ENCODE measurements around the gene GGCT.
"Not testable (repeated sequence)": the region's sequence is repeated elsewhere in the genome, so short reads cannot be mapped to it uniquely, and the experiment has no call there.

GGCT gene

DNA sequence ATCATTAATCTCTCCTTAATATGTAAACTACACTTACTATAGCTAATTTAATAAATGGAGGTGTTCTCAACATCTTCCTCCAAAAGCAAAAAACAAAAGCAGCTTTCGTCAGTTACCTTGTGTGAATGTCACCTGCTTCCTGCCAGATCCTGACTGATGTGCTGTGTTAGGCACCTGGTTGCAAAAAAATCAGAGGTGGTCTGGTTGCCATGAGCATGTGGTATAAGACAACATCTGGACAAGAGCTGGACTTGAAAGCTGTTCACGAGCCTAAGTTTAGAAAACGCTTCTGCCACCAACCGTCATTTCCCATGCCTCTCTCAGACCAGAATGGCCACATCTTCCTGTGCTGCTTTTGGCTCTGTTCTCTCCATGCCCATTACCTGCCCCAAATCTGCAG lies 42.0 kb upstream of the GGCT start:
- peaks cover 7% of the 10 kb centered on the region; the same call in 1 of the 2 replicates for H3F3A ChIP-seq (ENCODE audit: insufficient read depth, low read length)
- no peaks in the 10 kb centered on the region for H3K79me2 ChIP-seq (ENCODE audit: low read length)
- no peaks in the 10 kb centered on the region for H3K27me3 ChIP-seq (replicated peaks; ENCODE audit: insufficient read depth, low read length)
- peak overlapping the region; percentile 42; the same call in 1 of the 2 replicates for H3K9ac ChIP-seq (ENCODE audit: low read length)
- H3K9me2 ChIP-seq (replicated peaks; ENCODE audit: insufficient read depth, low read length): no peaks in the 10 kb centered on the region
- H4K20me1 ChIP-seq (ENCODE audit: insufficient read depth, low read length): no peaks in the 10 kb centered on the region
- peak overlapping the region; percentile 62 for H3K4me2 ChIP-seq (ENCODE audit: low read depth, low read length)
- no peak overlapping the region for H2AFZ ChIP-seq (ENCODE audit: low read length)
- H3K36me3 ChIP-seq (replicated peaks; ENCODE audit: insufficient read depth, low read length): no peaks in the 10 kb centered on the region
- peak overlapping the region; percentile 92 for H3K27ac ChIP-seq (ENCODE audit: low read length)
- H3K4me1 ChIP-seq (ENCODE audit: low read length): peaks cover 22% of the 10 kb centered on the region
- peak; percentile 64 for DNase-seq
- peak overlapping the region; percentile 21; the same call in 1 of the 2 replicates for H3K4me3 ChIP-seq (ENCODE audit: low read length)
- H3K9me3 ChIP-seq (replicated peaks; ENCODE audit: insufficient read depth, low read length): no peaks in the 10 kb centered on the region
- TF ChIP-seq, protein P1, sequence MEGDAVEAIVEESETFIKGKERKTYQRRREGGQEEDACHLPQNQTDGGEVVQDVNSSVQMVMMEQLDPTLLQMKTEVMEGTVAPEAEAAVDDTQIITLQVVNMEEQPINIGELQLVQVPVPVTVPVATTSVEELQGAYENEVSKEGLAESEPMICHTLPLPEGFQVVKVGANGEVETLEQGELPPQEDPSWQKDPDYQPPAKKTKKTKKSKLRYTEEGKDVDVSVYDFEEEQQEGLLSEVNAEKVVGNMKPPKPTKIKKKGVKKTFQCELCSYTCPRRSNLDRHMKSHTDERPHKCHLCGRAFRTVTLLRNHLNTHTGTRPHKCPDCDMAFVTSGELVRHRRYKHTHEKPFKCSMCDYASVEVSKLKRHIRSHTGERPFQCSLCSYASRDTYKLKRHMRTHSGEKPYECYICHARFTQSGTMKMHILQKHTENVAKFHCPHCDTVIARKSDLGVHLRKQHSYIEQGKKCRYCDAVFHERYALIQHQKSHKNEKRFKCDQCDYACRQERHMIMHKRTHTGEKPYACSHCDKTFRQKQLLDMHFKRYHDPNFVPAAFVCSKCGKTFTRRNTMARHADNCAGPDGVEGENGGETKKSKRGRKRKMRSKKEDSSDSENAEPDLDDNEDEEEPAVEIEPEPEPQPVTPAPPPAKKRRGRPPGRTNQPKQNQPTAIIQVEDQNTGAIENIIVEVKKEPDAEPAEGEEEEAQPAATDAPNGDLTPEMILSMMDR (IDR thresholded peaks at IDR 0.05; ENCODE audit: low read length): no peak
- TF ChIP-seq EZH2phosphoT487 (IDR thresholded peaks at IDR 0.05; ENCODE audit: low read length): no peak
- no peak for TF ChIP-seq EZH2 (optimal IDR thresholded peaks at IDR 0.05; ENCODE audit: low read depth, low read length)

DNA sequence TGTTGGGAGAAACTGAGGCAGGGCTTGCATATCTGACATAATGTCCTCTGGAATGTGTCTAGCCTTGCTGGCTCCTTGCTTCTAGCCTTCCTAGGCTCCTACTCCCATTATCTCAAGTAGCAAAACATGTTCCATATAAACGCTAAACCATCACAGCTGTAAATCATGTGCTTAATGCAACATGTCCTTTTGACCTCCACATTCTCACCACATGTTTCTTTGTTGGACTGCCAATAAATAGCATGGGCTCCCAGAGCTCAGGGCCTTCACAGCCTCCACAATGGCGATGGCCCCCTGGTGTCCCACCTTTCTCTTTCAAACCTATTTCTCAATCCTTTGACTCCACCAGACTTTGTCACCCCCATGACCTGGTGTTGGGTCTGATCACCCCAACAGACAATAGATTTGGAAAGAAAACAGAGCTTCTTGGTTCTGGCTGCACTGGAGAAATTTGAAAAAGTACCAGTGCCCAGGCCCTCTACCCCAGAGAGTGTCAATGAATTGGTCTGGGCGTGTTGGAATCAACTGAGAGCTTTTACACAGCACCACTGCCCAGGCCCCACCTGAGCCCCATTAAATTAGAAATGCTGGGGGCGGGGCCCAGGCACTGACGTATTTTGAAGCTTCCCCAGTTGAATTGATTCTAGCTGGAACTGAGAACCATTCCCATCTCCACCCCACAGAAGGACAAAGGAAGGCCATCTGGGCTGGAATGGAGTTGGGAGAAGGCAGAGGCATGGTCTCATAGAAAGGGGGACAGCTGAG lies 41.3 kb upstream of the GGCT start:
- TF ChIP-seq EZH2 (optimal IDR thresholded peaks at IDR 0.05; ENCODE audit: low read depth, low read length) (no peak), EZH2phosphoT487 (IDR thresholded peaks at IDR 0.05; ENCODE audit: low read length) (no peak)
- H3K9ac ChIP-seq (ENCODE audit: low read length): 0 out of 2 replicates have a peak overlapping the region, but pooled peaks have one; percentile 42
- H3K4me1 ChIP-seq (ENCODE audit: low read length): peaks cover 22% of the 10 kb centered on the region
- H3K27ac ChIP-seq (ENCODE audit: low read length): peak overlapping the region; percentile 92
- H3K4me2 ChIP-seq (ENCODE audit: low read depth, low read length): peak overlapping the region; percentile 62
- no peaks in the 10 kb centered on the region for H3K36me3 ChIP-seq (replicated peaks; ENCODE audit: insufficient read depth, low read length)
- H2AFZ ChIP-seq (ENCODE audit: low read length): no peak overlapping the region
- no peaks in the 10 kb centered on the region for H3K27me3 ChIP-seq (replicated peaks; ENCODE audit: insufficient read depth, low read length)
- no peaks in the 10 kb centered on the region for H3K9me2 ChIP-seq (replicated peaks; ENCODE audit: insufficient read depth, low read length)
- DNase-seq: no peak
- H3K79me2 ChIP-seq (ENCODE audit: low read length): no peaks in the 10 kb centered on the region
- H3F3A ChIP-seq (ENCODE audit: insufficient read depth, low read length): peaks cover 7% of the 10 kb centered on the region; the same call in 1 of the 2 replicates
- no peaks in the 10 kb centered on the region for H3K9me3 ChIP-seq (replicated peaks; ENCODE audit: insufficient read depth, low read length)
- no peaks in the 10 kb centered on the region for H4K20me1 ChIP-seq (ENCODE audit: insufficient read depth, low read length)
- no peak overlapping the region for H3K4me3 ChIP-seq (ENCODE audit: low read length)

DNA sequence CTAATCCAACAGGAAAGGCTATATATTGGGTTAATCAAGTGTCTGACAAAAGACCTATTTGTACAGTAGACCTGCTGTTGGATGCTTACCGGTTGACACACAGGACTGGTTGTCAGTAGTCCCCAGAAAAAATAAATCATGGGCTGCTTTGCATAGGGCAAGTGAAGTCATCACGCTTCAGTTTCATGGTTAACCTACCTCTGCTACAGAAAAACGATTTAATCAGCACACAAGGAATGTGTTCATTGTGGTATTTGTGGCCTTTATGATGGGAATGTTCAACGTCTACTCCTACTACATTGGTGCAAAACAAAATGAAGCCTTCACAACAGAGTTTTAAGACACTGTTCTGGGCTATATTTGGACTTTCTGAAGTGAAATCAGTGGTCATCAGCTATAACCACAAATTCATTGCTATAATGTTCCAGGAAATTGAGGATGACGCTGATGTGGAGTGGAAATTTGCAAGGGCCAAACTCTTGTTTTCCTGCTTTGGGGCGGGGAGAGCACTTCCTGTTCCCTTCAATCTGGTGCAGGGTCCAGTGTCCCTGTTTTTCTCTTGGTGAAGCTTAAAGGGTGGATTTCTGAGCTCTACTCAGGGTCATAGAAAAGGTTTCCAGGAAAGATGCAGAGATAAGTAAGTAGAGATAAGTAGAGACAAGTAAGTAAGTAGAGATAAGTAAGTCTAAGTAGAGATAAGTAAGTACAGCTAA lies 39.3 kb upstream of the GGCT start:
- Histone ChIP-seq H3K27ac (ENCODE audit: low read length) (no peak overlapping the region), H2AFZ (ENCODE audit: low read length) (no peak overlapping the region), H3K27me3 (replicated peaks; ENCODE audit: insufficient read depth, low read length) (no peaks in the 10 kb centered on the region), H3K79me2 (ENCODE audit: low read length) (no peaks in the 10 kb centered on the region), H4K20me1 (ENCODE audit: insufficient read depth, low read length) (no peaks in the 10 kb centered on the region), H3K36me3 (replicated peaks; ENCODE audit: insufficient read depth, low read length) (no peaks in the 10 kb centered on the region), H3K9me3 (replicated peaks; ENCODE audit: insufficient read depth, low read length) (no peaks in the 10 kb centered on the region), H3F3A (ENCODE audit: insufficient read depth, low read length) (peaks cover 7% of the 10 kb centered on the region; the same call in 1 of the 2 replicates), H3K9ac (ENCODE audit: low read length) (no peak overlapping the region), H3K4me2 (ENCODE audit: low read depth, low read length) (no peak overlapping the region), H3K4me3 (ENCODE audit: low read length) (no peak overlapping the region), H3K9me2 (replicated peaks; ENCODE audit: insufficient read depth, low read length) (no peaks in the 10 kb centered on the region), H3K4me1 (ENCODE audit: low read length) (peaks cover 22% of the 10 kb centered on the region)
- no peak for TF ChIP-seq EZH2phosphoT487 (IDR thresholded peaks at IDR 0.05; ENCODE audit: low read length)
- TF ChIP-seq EZH2 (optimal IDR thresholded peaks at IDR 0.05; ENCODE audit: low read depth, low read length): no peak
- TF ChIP-seq, protein P1 (IDR thresholded peaks at IDR 0.05; ENCODE audit: low read length): no peak
- no peak for DNase-seq

DNA sequence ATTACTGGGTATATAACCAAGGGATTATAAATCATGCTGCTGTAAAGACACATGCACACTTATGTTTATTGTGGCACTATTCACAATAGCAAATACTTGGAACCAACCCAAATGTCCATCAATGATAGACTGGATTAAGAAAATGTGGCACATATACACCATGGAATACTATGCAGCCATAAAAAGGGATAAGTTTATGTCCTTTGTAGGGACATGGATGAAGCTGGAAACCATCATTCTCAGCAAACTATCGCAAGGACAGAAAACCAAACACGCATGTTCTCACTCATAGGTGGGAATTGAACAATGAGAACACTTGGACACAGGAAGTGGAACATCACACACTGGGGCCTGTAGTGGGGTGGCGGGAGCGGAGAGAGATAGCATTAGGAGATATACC lies 38.5 kb upstream of the GGCT start:
- not testable (repeated sequence) for H2AFZ ChIP-seq (ENCODE audit: low read length); H3K36me3 ChIP-seq (replicated peaks; ENCODE audit: insufficient read depth, low read length); H3K9ac ChIP-seq (ENCODE audit: low read length); H3K27me3 ChIP-seq (replicated peaks; ENCODE audit: insufficient read depth, low read length); H3K4me3 ChIP-seq (ENCODE audit: low read length); H3K9me3 ChIP-seq (replicated peaks; ENCODE audit: insufficient read depth, low read length); H3K4me2 ChIP-seq (ENCODE audit: low read depth, low read length); H4K20me1 ChIP-seq (ENCODE audit: insufficient read depth, low read length); H3K79me2 ChIP-seq (ENCODE audit: low read length); DNase-seq; H3K27ac ChIP-seq (ENCODE audit: low read length); H3F3A ChIP-seq (ENCODE audit: insufficient read depth, low read length); H3K9me2 ChIP-seq (replicated peaks; ENCODE audit: insufficient read depth, low read length)
- peaks cover 22% of the 10 kb centered on the region for H3K4me1 ChIP-seq (ENCODE audit: low read length)

Data from MM.1S (cell line).